Smooth muscle cell of the pulmonary artery (primary cell): ENCODE data around the gene CASP14. TPM values are rescaled to one million over a fixed set of nuclear protein-coding genes. Genes with fewer than 3 reads are reported as not detected.

Experiments
- total RNA-seq: library from RNA; depleted of rRNA; stranded (reverse); fragments of >200 nt; gene quantifications from 2 replicates; pipeline ENCODE4 v1.2.3, GENCODE V29; 2014

Gene CASP14
- not detected in 2 replicates for total RNA-seq

GRCh38 chr19:15048885-15049541 is at the start of gene CASP14:
CASP14 (plus strand) TSS chr19:15049480; CDS start chr19:15052252, 2,772 bp downstream.

GRCh38 chr19:15081911-15082310 is 32.6 kb downstream of the CASP14 start, which contains the start of gene OR1I1:
OR1I1 (plus strand) TSS chr19:15082211; CDS start chr19:15087066, 4,855 bp downstream.

GRCh38 chr19:15107061-15108010 is 58.1 kb downstream of the CASP14 start, which contains the start of gene SYDE1:
SYDE1 (plus strand) TSS chr19:15107401; CDS start chr19:15107434, 33 bp downstream.

Other genes with a start within 250 kb of the CASP14 start
- not detected in 2 replicates for gene OR7A5, start 214.3 kb upstream of the CASP14 start, total RNA-seq
- gene OR7C1, start 214.3 kb upstream of the CASP14 start, total RNA-seq = not detected in 2 replicates
- gene OR7A10, start 200.6 kb upstream of the CASP14 start, total RNA-seq = not detected in 2 replicates
- not detected in 2 replicates for gene OR7A17, start 163.3 kb upstream of the CASP14 start, total RNA-seq
- not detected in 2 replicates for gene OR7C2, start 108.0 kb upstream of the CASP14 start, total RNA-seq
- not detected in 2 replicates for gene SLC1A6, start 69.6 kb upstream of the CASP14 start, total RNA-seq
- not detected in 2 replicates for gene OR1I1, start 32.7 kb downstream of the CASP14 start, total RNA-seq
- 42.7 and 48.6 TPM in 2 replicates for gene SYDE1, start 57.9 kb downstream of the CASP14 start, total RNA-seq
- 243 and 493 TPM in 2 replicates for gene NOTCH3, start 151.5 kb downstream of the CASP14 start, total RNA-seq
- 0.07 TPM in 2 replicates for gene EPHX3, start 183.0 kb downstream of the CASP14 start, total RNA-seq